Thyroid gland (tissue), 4 donors: Measurements from ENCODE around the gene PTPRR. TPM values are rescaled to one million over a fixed set of nuclear protein-coding genes. Genes with fewer than 3 reads are reported as not detected.

Experiments used
- DNase-seq, 2 donors: peaks; one replicate each; pipeline ENCODE4 v3.0.0-alpha.2; 2019
- H3K27ac ChIP-seq, 3 donors: fragments of 200-600 bp; sonication (generic); 1 replicate in 2 of 3; 2 replicates in 1 of 3; pipeline ENCODE4 v1.5.1; 2016 to 2019; ENCODE audit warnings: mild to moderate bottlenecking in 1 of 3, moderate library complexity in 1 of 3
- H3K27me3 ChIP-seq: fragments of 200-600 bp; sonication (generic); one replicate; pipeline ENCODE4 v1.5.1; 2019
- H3K36me3 ChIP-seq, 2 donors: fragments of 200-600 bp; sonication (generic); one replicate each; pipeline ENCODE4 v1.5.1; 2016 to 2019
- H3K4me1 ChIP-seq, 2 donors: fragments of 200-600 bp; sonication (generic); one replicate each; pipeline ENCODE4 v1.5.1; 2017 to 2019
- H3K4me3 ChIP-seq, 3 donors: fragments of 200-600 bp; sonication (generic); replicated peaks in 1 of 3; 1 replicate in 2 of 3; 2 replicates in 1 of 3; pipeline ENCODE4 v1.5.1; 2016; ENCODE audit warnings: mild to moderate bottlenecking in 1 of 3
- H3K9me3 ChIP-seq: fragments of 200-600 bp; sonication (generic); one replicate; pipeline ENCODE4 v1.5.1; 2017
- CTCF ChIP-seq, 6 experiments: fragments of 200-600 bp in 3 of 6; fragments of 450-650 bp in 3 of 6; sonication (generic) in 3 of 6; IDR thresholded peaks; one replicate each; pipeline ENCODE4 v1.5.1; 2016 to 2019; ENCODE audit warnings: antibody characterized with exemption in 6 of 6, mild to moderate bottlenecking in 2 of 6, inconsistent platforms in 1 of 6, moderate library complexity in 1 of 6
- POLR2A ChIP-seq, 2 donors: fragments of 450-650 bp; IDR thresholded peaks; one replicate each; pipeline ENCODE4 v1.6.1; 2017; ENCODE audit warnings: antibody characterized with exemption in 2 of 2, mild to moderate bottlenecking in 2 of 2, moderate library complexity in 1 of 2
- WGBS, 2 donors: methylation state at CpG; one replicate each; pipeline ENCODE4 v1.1.5; 2017; 5-methylcytosine and 5-hydroxymethylcytosine counted together
- intact Hi-C: fragments of 100-400 bp; cut with DNase I; formaldehyde crosslinking; loops from one replicate; pipeline ENCODE4 v1.15.1; 2023
- total RNA-seq, 4 donors: library from RNA; depleted of rRNA; stranded (reverse); fragments of >200 nt; gene quantifications; one replicate each; pipeline ENCODE4 v1.2.3, GENCODE V29; 2016

PTPRR gene
- total RNA-seq, 4 donors from 2014 or later, result 0.39 to 0.94 (median 0.67) TPM; not detected in 1

DNA sequence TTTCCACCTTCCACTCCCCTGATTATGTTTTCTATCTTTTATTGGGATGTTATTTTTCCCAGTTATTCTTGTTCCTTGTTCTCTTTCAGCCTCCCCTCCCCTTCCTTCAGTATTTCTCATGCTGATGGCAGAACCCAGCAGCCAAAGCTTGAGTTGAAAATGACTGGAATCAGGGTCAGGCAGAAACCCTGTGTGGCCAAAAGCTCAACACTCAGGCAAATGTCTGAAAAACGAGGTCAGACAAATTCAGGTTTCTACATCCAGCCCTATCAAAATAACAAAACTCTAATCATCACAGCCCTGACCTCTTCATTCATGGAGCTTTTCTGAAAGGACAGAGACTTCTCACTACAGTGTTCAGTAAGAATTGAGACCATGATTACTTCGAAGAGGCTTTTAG is 134.6 kb downstream of the PTPRR start:
- 62 to 63% methylated on average over 2 of the region's 2 CpGs for WGBS, 2 donors
- intact Hi-C loops, result no loop called here
- no peak overlapping the region for H3K4me3 ChIP-seq
- no peaks in the 10 kb centered on the region for H3K4me1 ChIP-seq
- H3K36me3 ChIP-seq, result no peaks in the 10 kb centered on the region
- H3K27me3 ChIP-seq, result no peaks in the 10 kb centered on the region
- no peaks in the 10 kb centered on the region for H3K9me3 ChIP-seq
- no peak overlapping the region for H3K27ac ChIP-seq
- DNase-seq, result no peak
- TF ChIP-seq CTCF (IDR thresholded peaks at IDR 0.05), result no peak
- TF ChIP-seq POLR2A (IDR thresholded peaks at IDR 0.05), result no peak

GRCh38 chr12:70784042-70784668 is 136.4 kb downstream of the PTPRR start:
- H3K36me3 ChIP-seq, result no peaks in the 10 kb centered on the region
- intact Hi-C loops, result no loop called here
- 94 to 95% methylated on average over 10 to 14 of the region's 21 CpGs for WGBS, 2 donors

DNA sequence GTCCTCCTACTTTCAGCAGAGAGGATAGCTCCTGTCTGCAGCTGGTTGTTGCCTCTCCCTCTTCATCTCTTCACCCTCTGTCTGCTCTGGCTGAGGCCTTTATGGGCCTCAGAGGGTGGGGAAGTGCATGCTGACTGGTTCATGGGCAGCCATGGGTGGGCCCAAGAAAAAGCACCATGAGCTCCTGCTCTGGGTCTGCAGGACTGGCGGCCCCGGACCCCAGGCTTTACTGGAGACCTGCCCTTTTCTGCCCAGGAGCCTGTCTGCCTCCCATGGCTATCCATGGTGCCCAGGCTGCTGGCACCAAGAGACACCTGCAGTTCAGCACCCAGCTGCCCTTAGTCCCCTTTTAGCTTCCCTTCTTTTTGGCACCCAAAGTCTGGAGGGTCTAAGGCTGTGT is 137.1 kb downstream of the PTPRR start:
- TF ChIP-seq CTCF (IDR thresholded peaks at IDR 0.05), result no peak
- no peak for TF ChIP-seq POLR2A (IDR thresholded peaks at IDR 0.05)
- no peaks in the 10 kb centered on the region for H3K9me3 ChIP-seq
- WGBS, 2 donors, result 100% methylated on average over 2 of the region's 2 CpGs

More at GRCh38 chr12:70784042-70784668, 136.4 kb downstream of the PTPRR start:
- Histone ChIP-seq H3K9me3 (no peaks in the 10 kb centered on the region), H3K4me3 (no peak overlapping the region), H3K27me3 (no peaks in the 10 kb centered on the region), H3K27ac (no peak overlapping the region), H3K4me1 (no peaks in the 10 kb centered on the region)
- TF ChIP-seq POLR2A (IDR thresholded peaks at IDR 0.05), result no peak
- no peak for TF ChIP-seq CTCF (IDR thresholded peaks at IDR 0.05)
- no peak for DNase-seq

DNA sequence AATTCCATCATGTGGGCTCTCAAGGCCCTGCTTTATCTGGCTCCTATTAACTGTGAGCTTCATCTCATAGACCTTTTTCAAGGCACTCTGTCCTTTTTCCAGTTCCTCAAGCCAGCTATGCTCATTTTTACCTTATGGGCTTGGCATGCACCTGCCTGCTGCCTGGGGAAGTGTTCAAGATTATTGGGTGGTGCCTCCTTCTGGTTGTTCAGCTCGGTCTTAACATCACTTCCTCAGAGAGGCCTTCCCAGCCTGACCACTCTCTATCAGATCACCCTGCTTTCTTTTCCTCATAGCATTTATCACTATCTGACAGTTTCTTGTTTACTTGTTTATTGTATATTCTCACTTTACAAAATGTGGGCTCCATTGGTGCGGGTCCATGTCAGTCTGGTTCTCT is 141.3 kb downstream of the PTPRR start:
- 81 to 92% methylated on average over 2 of the region's 2 CpGs for WGBS, 2 donors
- Histone ChIP-seq H3K27ac (no peak overlapping the region), H3K9me3 (no peaks in the 10 kb centered on the region), H3K4me3 (no peak overlapping the region), H3K4me1 (no peaks in the 10 kb centered on the region), H3K36me3 (no peaks in the 10 kb centered on the region), H3K27me3 (no peaks in the 10 kb centered on the region)
- intact Hi-C loops, result no loop called here
- DNase-seq, result no peak
- TF ChIP-seq POLR2A (IDR thresholded peaks at IDR 0.05) (no peak), CTCF (IDR thresholded peaks at IDR 0.05) (no peak)

More for the DNA sequence above, 137.1 kb downstream of the PTPRR start:
- intact Hi-C loops, result no loop called here
- Histone ChIP-seq H3K36me3 (no peaks in the 10 kb centered on the region), H3K27me3 (no peaks in the 10 kb centered on the region), H3K4me3 (no peak overlapping the region), H3K4me1 (no peaks in the 10 kb centered on the region), H3K27ac (no peak overlapping the region)
- DNase-seq, result no peak

DNA sequence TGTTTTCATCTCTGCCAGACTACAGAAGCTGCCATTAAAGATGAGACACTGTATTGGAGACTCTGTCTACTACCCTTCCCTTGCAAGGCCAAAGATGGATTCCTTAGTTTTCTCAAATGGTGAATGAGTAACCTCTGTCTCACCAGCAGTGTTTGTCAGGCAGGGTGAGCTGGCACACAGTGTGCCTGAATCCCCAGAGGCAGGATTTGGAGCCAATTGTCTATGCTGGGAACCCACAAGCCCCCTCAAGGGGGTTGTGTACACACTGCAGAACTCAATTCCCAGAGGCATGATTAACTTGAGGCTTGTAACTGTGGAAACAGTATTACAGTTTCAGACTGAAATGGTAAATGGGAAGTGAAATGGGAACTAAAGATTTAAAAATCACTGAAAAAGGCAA is 146.5 kb downstream of the PTPRR start:
- H3K9me3 ChIP-seq, result no peaks in the 10 kb centered on the region
- no peaks in the 10 kb centered on the region for H3K4me1 ChIP-seq
- H3K4me3 ChIP-seq, result no peak overlapping the region
- DNase-seq, result no peak
- no peak for TF ChIP-seq CTCF (IDR thresholded peaks at IDR 0.05)
- TF ChIP-seq POLR2A (IDR thresholded peaks at IDR 0.05), result no peak
- no peaks in the 10 kb centered on the region for H3K27me3 ChIP-seq
- H3K36me3 ChIP-seq, result no peaks in the 10 kb centered on the region
- no peak overlapping the region for H3K27ac ChIP-seq
- intact Hi-C loops, result no loop called here
